GM12875 (cell line): ENCODE data around the gene LAMB3.

ENCODE experiments used
- H3K4me3 ChIP-seq: one replicate; pipeline ENCODE4 v1.5.1; 2011; ENCODE audit warnings: low read depth, low read length, control low read depth
- CTCF ChIP-seq: IDR thresholded peaks from 2 replicates; pipeline ENCODE4 v1.5.1; 2011; ENCODE audit warnings: low read depth, mild to moderate bottlenecking, control low read depth, inconsistent platforms, low read length, moderate library complexity, borderline replicate concordance; ENCODE audit not compliant: insufficient read depth

The LAMB3 gene

DNA sequence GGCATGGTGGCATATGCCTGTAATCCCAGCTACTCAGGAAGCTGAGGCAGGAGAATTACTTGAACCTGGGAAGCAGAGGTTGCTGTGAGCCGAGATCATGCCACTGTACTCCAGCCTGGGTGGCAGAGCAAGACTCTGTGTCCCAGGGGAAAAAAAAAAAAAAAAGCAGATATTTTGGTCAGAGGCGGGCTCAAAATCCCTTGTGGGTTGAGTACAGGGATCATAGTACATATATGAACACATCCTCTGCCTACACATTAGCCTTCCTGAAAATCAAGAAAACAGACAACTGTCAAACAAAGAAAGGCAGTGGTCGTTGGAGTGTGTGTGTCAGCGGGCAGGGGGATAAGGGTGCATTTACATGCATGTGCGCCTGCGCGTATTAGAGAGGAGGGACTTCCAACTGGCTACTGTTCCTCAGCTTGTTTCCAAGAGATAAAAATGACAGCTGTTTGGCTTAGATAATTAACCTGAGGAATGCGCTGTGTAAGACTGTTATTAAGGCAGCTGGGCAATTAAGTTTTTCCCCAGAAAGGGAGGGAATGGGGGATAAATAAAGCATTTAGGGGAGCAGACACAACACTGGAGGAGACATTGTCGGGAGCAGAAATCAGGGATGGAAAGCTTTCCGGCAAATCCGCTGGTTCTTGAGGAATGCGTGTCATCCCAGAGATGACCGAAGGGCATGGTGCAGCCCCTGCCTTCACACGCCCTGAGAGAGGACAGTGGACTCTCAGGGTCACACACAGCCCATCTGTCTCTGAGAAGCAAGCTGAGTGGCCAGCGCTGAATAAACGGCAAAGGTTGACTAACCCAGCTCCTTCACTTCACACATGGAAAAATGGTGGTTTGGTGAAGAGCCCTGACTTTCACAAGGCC is 6.4 kb downstream of the LAMB3 start:
- no peak overlapping the region for H3K4me3 ChIP-seq
- TF ChIP-seq CTCF = no peak

- TF ChIP-seq CTCF = no peak
- H3K4me3 ChIP-seq = no peak overlapping the region
Measured at GRCh38 chr1:209643285-209644020, 8.8 kb downstream of the LAMB3 start.

- TF ChIP-seq CTCF = no peak
- H3K4me3 ChIP-seq = no peak overlapping the region
Measured at GRCh38 chr1:209642816-209643215, 9.4 kb downstream of the LAMB3 start.

- no peak overlapping the region for H3K4me3 ChIP-seq
- no peak for TF ChIP-seq CTCF
Measured at GRCh38 chr1:209641832-209642172, 10.4 kb downstream of the LAMB3 start.

DNA sequence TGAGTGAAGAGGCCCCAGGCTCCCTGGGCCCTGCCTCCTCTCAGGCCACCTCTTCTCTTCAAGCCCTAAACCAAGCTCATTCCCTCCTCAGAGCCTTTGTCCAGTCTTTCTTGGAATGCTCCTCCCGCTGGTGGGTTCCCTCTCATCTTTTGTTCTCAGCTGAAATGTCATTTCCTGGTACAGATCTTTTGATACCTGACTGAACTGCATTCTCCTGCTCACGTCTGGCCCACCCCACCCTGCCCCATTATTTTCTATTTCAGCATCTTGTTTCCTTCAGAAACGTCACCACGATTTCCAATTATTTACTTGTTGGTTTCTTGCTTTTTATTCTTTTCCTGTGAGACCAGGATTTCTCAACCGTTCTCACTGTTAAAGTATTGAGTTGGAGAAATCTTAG is 16.4 kb downstream of the LAMB3 start:
- H3K4me3 ChIP-seq = no peak overlapping the region
- no peak for TF ChIP-seq CTCF

DNA sequence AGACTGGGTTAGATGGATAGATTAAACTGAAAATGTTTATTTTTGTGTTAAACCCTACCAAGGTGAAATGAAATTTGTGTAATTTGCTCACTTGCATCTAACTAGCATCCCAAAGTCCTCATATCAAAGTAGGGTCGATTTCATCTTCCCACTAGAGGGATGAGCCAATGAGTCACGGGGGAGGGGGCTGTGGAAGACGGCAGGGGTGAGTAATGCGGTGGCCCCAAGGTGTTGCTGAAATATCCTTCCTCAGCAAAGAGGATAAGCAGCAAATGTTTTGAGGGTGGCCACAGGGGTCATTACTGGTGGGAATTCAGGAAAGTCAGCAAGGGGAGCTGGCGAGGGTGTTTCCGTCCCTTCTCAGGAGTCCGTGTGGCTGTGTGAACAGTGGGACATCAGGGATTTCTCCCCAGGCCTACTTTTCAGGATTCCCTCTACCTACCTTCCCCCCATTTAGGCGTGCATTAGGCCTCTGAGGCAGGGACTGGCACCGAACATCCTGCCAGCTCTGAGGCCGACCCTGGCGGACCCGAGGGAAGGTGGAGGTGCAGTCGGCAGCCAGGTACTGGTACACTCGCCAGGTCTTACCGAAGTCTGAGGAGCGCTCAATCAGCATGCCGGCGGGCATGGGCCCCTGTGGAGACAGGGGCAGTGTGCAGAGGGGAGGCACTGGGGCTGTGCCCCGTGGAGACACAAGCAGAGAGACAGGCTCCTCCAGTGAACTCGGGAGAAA is 18.1 kb downstream of the LAMB3 start:
- no peak overlapping the region for H3K4me3 ChIP-seq
- no peak for TF ChIP-seq CTCF
